Measurements from ENCODE around the gene EIF4E.
"Not testable (repeated sequence)": the region's sequence is repeated elsewhere in the genome, so short reads cannot be mapped to it uniquely, and the experiment has no call there.

- TF ChIP-seq, protein P1, sequence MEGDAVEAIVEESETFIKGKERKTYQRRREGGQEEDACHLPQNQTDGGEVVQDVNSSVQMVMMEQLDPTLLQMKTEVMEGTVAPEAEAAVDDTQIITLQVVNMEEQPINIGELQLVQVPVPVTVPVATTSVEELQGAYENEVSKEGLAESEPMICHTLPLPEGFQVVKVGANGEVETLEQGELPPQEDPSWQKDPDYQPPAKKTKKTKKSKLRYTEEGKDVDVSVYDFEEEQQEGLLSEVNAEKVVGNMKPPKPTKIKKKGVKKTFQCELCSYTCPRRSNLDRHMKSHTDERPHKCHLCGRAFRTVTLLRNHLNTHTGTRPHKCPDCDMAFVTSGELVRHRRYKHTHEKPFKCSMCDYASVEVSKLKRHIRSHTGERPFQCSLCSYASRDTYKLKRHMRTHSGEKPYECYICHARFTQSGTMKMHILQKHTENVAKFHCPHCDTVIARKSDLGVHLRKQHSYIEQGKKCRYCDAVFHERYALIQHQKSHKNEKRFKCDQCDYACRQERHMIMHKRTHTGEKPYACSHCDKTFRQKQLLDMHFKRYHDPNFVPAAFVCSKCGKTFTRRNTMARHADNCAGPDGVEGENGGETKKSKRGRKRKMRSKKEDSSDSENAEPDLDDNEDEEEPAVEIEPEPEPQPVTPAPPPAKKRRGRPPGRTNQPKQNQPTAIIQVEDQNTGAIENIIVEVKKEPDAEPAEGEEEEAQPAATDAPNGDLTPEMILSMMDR (IDR thresholded peaks at IDR 0.05), result not testable (repeated sequence)
- not testable (repeated sequence) for TF ChIP-seq EZH2 (IDR thresholded peaks at IDR 0.05; ENCODE audit: borderline replicate concordance, insufficient read depth, low read depth, low read length, poor library complexity, severe bottlenecking)
Observed at GRCh38 chr4:98934851-98935250, 5.9 kb upstream of the EIF4E start.

Data from B cell (primary cell).